ENCODE measurements around the gene ASPN. TPM values are rescaled to one million over a fixed set of nuclear protein-coding genes. Genes with fewer than 3 reads are reported as not detected.

ASPN gene
- not detected for total RNA-seq
- polyA plus RNA-seq (2013, experiment 1 of 2) = not detected
- 8.5 TPM for polyA plus RNA-seq (2013, experiment 2 of 2)
- 0 to 0.04 (median 0) reads per million in 172 experiments for total RNA-seq

DNA sequence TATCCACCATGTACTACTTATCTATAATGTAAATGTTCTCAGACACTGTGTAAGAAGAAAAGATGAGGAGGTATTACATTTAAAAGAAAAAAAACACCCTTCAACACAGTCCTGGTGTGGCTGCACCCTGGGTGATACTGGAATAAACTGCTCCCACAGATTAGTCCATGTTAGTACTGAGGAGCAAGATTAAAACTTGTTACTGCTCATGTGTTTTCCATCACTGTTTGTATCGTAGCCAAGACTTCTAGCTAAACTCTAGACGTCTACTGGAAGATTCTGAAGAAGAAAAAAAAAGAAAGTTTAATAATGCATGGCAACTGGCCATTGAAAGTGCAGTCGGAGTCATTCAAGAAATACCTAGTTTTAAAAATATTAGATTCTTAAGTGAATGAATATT, at the start of gene ASPN:
Gene ASPN, minus strand, starts transcription at position 178 of the 400 bp plus-strand sequence.
- ATAC-seq (ENCODE audit: poor library complexity) (no peak), DNase-seq (no peak)
- Histone ChIP-seq H3K36me3 (ENCODE audit: insufficient read depth, low read length) (no peaks in the 10 kb centered on the region), H3K9me3 (ENCODE audit: control insufficient read depth in 1 of 2, insufficient read depth in 1 of 2, low read length in 2 of 2) (no peaks in the 10 kb centered on the region), H3K4me1 (ENCODE audit: insufficient read depth, low read length) (no peaks in the 10 kb centered on the region), H3K27me3 (ENCODE audit: control insufficient read depth in 1 of 2, insufficient read depth in 2 of 2, low read length in 2 of 2) (no peaks in the 10 kb centered on the region), H3K4me3 (ENCODE audit: low read length) (no peak within 1 kb of the TSS), H3K27ac (ENCODE audit: low read depth in 1 of 2, low read length in 2 of 2) (no peak within 1 kb of the TSS)
- POLR2A ChIA-PET = interaction anchor here (1.0 kb wide), 1 partner anchor 39 kb away, joined by 4 read pairs; no protein-coding TSS in a partner anchor
- CTCF ChIA-PET = interaction anchor here (1.1 kb wide), 1 partner anchor 28 kb away, joined by 3 read pairs; no protein-coding TSS in a partner anchor
- intact Hi-C loops (cut with DNase I, micrococcal nuclease) = no loop called here
- H3K27me3 Mint-ChIP-seq = no peaks in the 10 kb centered on the region
- no peaks in the 10 kb centered on the region for H3K9me3 Mint-ChIP-seq
- no peak within 1 kb of the TSS for H3K27ac Mint-ChIP-seq
- no peaks in the 10 kb centered on the region for H3K4me1 Mint-ChIP-seq (ENCODE audit: low read depth)
- no peaks in the 10 kb centered on the region for H3K36me3 Mint-ChIP-seq (ENCODE audit: low read depth)
- H3K4me3 Mint-ChIP-seq = no peak within 1 kb of the TSS
- TF ChIP-seq CTCF (IDR thresholded peaks at IDR 0.05) = no peak

- H3K4me3 ChIP-seq (ENCODE audit: low read length) = no peak overlapping the region
- no peaks in the 10 kb centered on the region for H3K4me1 ChIP-seq (ENCODE audit: insufficient read depth, low read length)
- ATAC-seq (ENCODE audit: poor library complexity) (no peak), DNase-seq (no peak)
- POLR2A ChIA-PET = no interaction called here
- intact Hi-C loops (cut with DNase I, micrococcal nuclease) = no loop called here
- Mint-ChIP-seq H3K27me3 (no peaks in the 10 kb centered on the region), H3K4me3 (no peak overlapping the region), H3K9me3 (peaks cover 3% of the 10 kb centered on the region), H3K36me3 (ENCODE audit: low read depth) (no peaks in the 10 kb centered on the region), H3K27ac (no peak overlapping the region), H3K4me1 (ENCODE audit: low read depth) (no peaks in the 10 kb centered on the region)
- no peaks in the 10 kb centered on the region for H3K36me3 ChIP-seq (ENCODE audit: insufficient read depth, low read length)
- TF ChIP-seq CTCF (IDR thresholded peaks at IDR 0.05) = no peak
- CTCF ChIA-PET = no interaction called here
- H3K9me3 ChIP-seq (ENCODE audit: control insufficient read depth in 1 of 2, insufficient read depth in 1 of 2, low read length in 2 of 2) = no peaks in the 10 kb centered on the region
- H3K27ac ChIP-seq (ENCODE audit: low read depth in 1 of 2, low read length in 2 of 2) = no peak overlapping the region
- H3K27me3 ChIP-seq (ENCODE audit: control insufficient read depth in 1 of 2, insufficient read depth in 2 of 2, low read length in 2 of 2) = no peaks in the 10 kb centered on the region
Measured at GRCh38 chr9:92530893-92531292, 48.6 kb upstream of the ASPN start.

DNA sequence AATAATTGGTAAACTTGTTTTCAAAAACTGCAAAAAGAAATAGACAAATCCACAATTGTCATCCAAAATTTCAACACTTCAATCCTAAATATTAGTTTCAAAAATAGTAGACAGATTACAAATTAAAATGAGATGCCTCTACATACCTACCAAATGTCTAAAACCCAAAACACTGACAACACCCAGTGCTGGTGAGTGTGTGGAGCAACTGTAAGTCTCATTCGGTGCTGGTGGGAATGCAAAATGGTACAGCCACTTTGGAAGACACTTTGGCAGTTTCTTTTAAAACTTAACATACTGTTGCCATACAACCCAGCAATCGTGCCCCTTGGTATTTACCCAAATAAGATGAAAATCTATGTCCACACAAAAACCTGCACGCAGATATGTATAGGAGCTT, 46.8 kb upstream of the ASPN start:
- POLR2A ChIA-PET = no interaction called here

More for the DNA sequence above, 46.8 kb upstream of the ASPN start:
- H3K27ac Mint-ChIP-seq = no peak overlapping the region
- H3K27me3 Mint-ChIP-seq = no peaks in the 10 kb centered on the region
- no peak overlapping the region for H3K4me3 Mint-ChIP-seq
- H3K9me3 ChIP-seq (ENCODE audit: control insufficient read depth in 1 of 2, insufficient read depth in 1 of 2, low read length in 2 of 2) = no peaks in the 10 kb centered on the region
- H3K27me3 ChIP-seq (ENCODE audit: control insufficient read depth in 1 of 2, insufficient read depth in 2 of 2, low read length in 2 of 2) = no peaks in the 10 kb centered on the region
- no peaks in the 10 kb centered on the region for H3K4me1 Mint-ChIP-seq (ENCODE audit: low read depth)
- peaks cover 3% of the 10 kb centered on the region for H3K9me3 Mint-ChIP-seq
- ATAC-seq (ENCODE audit: poor library complexity) = no peak
- H3K36me3 Mint-ChIP-seq (ENCODE audit: low read depth) = no peaks in the 10 kb centered on the region
- no peak for DNase-seq
- CTCF ChIA-PET = no interaction called here
- no peak overlapping the region for H3K27ac ChIP-seq (ENCODE audit: low read depth in 1 of 2, low read length in 2 of 2)
- H3K4me1 ChIP-seq (ENCODE audit: insufficient read depth, low read length) = no peaks in the 10 kb centered on the region
- no peaks in the 10 kb centered on the region for H3K36me3 ChIP-seq (ENCODE audit: insufficient read depth, low read length)
- TF ChIP-seq CTCF (IDR thresholded peaks at IDR 0.05) = no peak
- no peak overlapping the region for H3K4me3 ChIP-seq (ENCODE audit: low read length)
- intact Hi-C loops (cut with DNase I, micrococcal nuclease) = no loop called here

Measured in CD4-positive, alpha-beta T cell (primary cell).